HG03159 (cell line): ENCODE measurements around the gene GNAS-AS1.
"Not testable (repeated sequence)": the region's sequence is repeated elsewhere in the genome, so short reads cannot be mapped to it uniquely, and the experiment has no call there.

ENCODE experiments used
- ATAC-seq: cut with Tn5 transposase; IDR thresholded peaks from one replicate; pipeline ENCODE4 v1.9.1; 2021; ENCODE audit warnings: mild to moderate bottlenecking, moderate library complexity; ENCODE audit not compliant: unreplicated experiment

The GNAS-AS1 gene

GRCh38 chr20:58837717-58838116, 13.0 kb downstream of the GNAS-AS1 start:
- no peak for ATAC-seq

- ATAC-seq, result no peak
Observed at GRCh38 chr20:58836616-58837204, 14.0 kb downstream of the GNAS-AS1 start.

GRCh38 chr20:58835231-58835630, 15.5 kb downstream of the GNAS-AS1 start:
- ATAC-seq, result no peak

- no peak for ATAC-seq
Observed at GRCh38 chr20:58833921-58834320, 16.8 kb downstream of the GNAS-AS1 start.

GRCh38 chr20:58832457-58832856, 18.2 kb downstream of the GNAS-AS1 start:
- ATAC-seq, result no peak

- ATAC-seq, result no peak
Observed at GRCh38 chr20:58829531-58829941, 21.2 kb downstream of the GNAS-AS1 start.

GRCh38 chr20:58828804-58829203, 21.9 kb downstream of the GNAS-AS1 start:
- ATAC-seq, result not testable (repeated sequence)

GRCh38 chr20:58828136-58828535, 22.6 kb downstream of the GNAS-AS1 start:
- no peak for ATAC-seq

- no peak for ATAC-seq
Observed at GRCh38 chr20:58826271-58826670, 24.4 kb downstream of the GNAS-AS1 start.

GRCh38 chr20:58825450-58825849, 25.3 kb downstream of the GNAS-AS1 start:
- no peak for ATAC-seq

GRCh38 chr20:58824843-58825242, 25.9 kb downstream of the GNAS-AS1 start:
- ATAC-seq, result no peak

GRCh38 chr20:58822748-58823730, 27.7 kb downstream of the GNAS-AS1 start:
- no peak for ATAC-seq

GRCh38 chr20:58822149-58822548, 28.6 kb downstream of the GNAS-AS1 start:
- no peak for ATAC-seq

GRCh38 chr20:58820515-58820914, 30.2 kb downstream of the GNAS-AS1 start:
- not testable (repeated sequence) for ATAC-seq

GRCh38 chr20:58819921-58820320, 30.8 kb downstream of the GNAS-AS1 start:
- ATAC-seq, result no peak

- no peak for ATAC-seq
Observed at GRCh38 chr20:58818586-58819285, 32.0 kb downstream of the GNAS-AS1 start.

- ATAC-seq, result no peak
Observed at GRCh38 chr20:58817748-58818147, 33.0 kb downstream of the GNAS-AS1 start.

GRCh38 chr20:58816957-58817651, 33.6 kb downstream of the GNAS-AS1 start:
- ATAC-seq, result no peak

GRCh38 chr20:58816051-58816450, 34.7 kb downstream of the GNAS-AS1 start:
- no peak for ATAC-seq

GRCh38 chr20:58815448-58815847, 35.3 kb downstream of the GNAS-AS1 start:
- ATAC-seq, result no peak

GRCh38 chr20:58813369-58813768, 37.3 kb downstream of the GNAS-AS1 start:
- ATAC-seq, result no peak
